HG03060 (cell line): ENCODE results near the gene RGS7.

ENCODE experiments used
- ATAC-seq: cut with Tn5 transposase; IDR thresholded peaks from one replicate; pipeline ENCODE4 v1.9.1; 2021; ENCODE audit warnings: low read depth, moderate number of reproducible peaks; ENCODE audit not compliant: unreplicated experiment

Gene RGS7

DNA sequence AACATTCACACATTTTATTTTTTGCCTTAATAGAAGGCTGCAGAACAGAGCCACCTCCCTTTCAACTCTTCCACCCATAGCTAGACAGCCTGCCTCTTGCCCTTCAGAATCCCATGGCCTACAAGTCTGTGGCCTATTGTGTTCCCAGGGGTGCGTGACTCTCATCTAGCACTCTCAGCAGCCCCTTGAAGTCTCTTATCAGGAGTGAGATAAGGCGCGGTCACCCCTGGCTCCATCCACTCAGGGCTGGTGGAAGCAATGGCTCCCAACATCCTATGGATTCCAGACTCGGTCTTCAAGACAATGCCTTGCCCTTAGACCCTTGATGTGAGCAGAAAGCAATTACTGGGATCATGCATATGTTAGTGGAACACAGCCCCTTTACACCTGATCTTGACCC lies 480.9 kb downstream of the RGS7 start:
- ATAC-seq, result no peak

DNA sequence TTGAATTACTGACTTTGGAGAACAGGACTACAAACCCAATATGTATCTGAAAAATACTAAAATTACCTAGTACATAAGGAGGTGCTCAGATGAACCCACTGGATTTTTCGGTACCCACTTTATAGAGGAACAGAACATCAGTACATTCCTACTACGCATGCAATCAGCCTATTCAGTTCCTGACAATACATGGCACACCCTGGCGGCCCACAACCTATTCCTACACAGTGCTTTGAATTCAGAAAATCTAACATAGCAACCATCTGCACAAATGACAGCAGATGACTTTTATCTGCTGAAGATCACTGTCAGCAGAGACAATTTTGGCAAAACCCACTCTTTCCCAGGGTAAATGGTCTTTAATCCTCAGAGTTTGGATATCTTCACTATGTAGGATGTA lies 487.9 kb downstream of the RGS7 start:
- ATAC-seq, result no peak

- ATAC-seq, result no peak
These were observed 490.3 kb downstream of the RGS7 start for GRCh38 chr1:240866724-240867123.

DNA sequence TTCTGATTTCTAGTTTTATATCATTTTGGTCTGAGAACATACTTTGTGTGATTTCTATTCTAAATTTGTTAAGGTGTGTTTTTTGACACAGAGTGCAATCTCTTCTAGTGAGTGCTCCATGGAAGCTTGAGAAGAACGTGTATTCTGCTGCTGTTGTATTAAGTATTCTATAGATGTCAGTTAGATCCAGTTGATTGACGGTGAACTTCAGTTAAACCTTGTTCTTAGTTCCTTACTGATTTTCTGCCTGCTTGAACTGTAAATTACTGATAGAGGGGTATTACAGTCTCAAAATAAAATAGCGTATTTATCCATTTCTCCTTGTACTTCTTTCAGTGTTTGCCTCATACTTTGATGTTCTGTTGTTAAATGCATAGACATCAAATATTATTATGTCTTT lies 497.0 kb downstream of the RGS7 start:
- no peak for ATAC-seq

- no peak for ATAC-seq
These were observed 502.6 kb downstream of the RGS7 start for GRCh38 chr1:240854367-240854766.

GRCh38 chr1:240847325-240847724 lies 509.7 kb downstream of the RGS7 start:
- ATAC-seq, result no peak

GRCh38 chr1:240844486-240844885 lies 512.5 kb downstream of the RGS7 start:
- no peak for ATAC-seq

- no peak for ATAC-seq
These were observed 513.2 kb downstream of the RGS7 start for GRCh38 chr1:240843798-240844197.

- no peak for ATAC-seq
These were observed 520.7 kb downstream of the RGS7 start for GRCh38 chr1:240836271-240836670.

GRCh38 chr1:240835291-240835690 lies 521.7 kb downstream of the RGS7 start:
- no peak for ATAC-seq

GRCh38 chr1:240833075-240833474 lies 523.9 kb downstream of the RGS7 start:
- ATAC-seq, result no peak

DNA sequence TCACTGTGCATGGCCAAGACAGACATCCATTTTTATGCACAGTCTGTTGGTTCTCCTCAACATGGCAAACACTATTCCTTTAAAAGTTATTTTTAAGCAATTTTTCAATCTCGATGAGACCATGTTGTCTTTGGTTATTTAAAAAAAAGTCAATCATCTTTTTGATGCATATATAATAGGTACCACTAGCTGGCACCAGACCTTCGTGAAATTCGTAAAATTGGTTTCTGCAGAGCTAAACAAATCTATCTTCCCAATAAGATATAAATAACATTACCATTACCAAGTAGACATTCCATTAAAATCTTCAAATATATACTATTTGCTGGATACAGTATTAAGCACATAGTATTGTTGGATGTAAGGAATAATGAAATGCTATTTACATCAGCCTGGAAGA lies 525.1 kb downstream of the RGS7 start:
- ATAC-seq, result no peak

DNA sequence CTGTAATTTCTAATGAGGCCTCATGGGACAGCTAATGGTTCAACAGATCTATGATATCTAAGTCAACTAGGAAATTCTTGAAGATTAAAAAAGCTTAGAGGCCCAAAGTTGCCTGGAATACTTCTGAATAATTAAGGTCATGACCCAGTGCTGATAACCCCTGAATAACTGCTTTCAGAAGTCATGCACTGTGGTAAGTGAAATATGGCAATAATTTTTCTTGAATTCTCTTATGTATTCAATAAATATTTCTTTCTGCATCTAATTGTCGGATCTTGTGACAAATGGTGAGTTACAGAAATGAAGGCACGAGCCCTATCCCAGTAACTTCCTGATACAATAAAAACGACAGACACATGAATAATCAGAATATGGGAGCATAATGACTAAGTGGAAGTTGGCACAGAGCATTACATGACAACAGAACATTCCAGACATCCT lies 525.8 kb downstream of the RGS7 start:
- ATAC-seq, result no peak

- ATAC-seq, result no peak
These were observed 527.5 kb downstream of the RGS7 start for GRCh38 chr1:240829487-240829886.

DNA sequence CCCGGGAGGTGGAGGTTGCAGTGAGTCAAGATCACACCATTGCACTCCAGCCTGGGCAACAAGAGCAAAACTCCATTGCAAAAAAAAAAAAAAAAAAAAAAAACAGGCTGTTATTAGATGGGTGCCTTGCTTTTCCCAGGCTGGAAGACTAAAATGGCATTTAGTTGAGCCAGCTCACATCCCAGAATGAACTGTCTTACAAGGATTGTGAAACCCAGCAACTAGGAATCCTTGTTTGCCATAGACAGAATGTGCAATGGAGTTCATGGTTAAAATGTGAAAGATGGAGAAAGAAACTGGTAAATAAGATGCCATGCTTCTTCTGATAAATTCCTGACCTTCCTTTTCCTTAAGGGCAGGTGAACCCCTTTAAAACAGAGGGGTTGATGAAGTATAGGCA lies 529.2 kb downstream of the RGS7 start:
- ATAC-seq, result no peak

DNA sequence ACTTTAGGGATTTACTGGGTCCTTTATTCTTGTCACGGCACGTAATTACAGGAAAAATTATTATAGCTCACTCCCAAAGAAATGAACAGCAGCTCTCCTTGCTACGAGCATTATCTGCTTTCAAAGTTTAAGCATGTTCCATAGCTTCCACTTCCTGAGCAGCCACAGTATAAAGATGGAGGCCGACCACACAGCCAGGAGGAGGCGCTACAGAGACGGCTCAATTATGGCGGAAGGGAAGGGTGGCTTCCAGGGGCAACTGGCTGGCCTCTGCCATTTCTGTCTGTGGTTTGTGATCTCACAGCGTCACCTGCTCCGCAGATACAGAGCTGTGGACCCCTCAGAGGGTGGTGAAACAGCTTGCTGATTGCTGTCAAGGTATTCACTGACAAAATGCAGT lies 532.8 kb downstream of the RGS7 start:
- no peak for ATAC-seq

DNA sequence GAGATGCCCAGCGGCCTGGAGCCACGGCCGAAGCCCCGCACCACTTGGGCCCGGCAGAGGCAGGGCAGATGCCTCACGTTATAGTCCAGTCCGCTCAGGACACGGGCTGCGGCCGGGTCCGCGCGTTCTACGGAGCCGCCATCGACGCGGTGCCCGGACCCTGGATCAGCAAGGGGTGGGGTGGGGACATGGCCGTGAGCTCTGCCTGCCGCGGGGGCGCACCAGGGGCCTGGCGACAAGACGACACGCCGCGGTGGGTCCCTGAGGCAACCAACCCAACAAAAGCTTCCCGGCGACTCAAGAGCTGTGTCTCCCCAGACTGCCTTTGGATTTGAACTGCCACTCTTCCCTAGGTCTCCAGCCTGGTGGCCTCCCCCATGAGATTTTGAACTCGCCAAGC lies 533.6 kb downstream of the RGS7 start:
- ATAC-seq, result no peak

GRCh38 chr1:240821925-240822324 lies 535.1 kb downstream of the RGS7 start:
- ATAC-seq, result no peak

DNA sequence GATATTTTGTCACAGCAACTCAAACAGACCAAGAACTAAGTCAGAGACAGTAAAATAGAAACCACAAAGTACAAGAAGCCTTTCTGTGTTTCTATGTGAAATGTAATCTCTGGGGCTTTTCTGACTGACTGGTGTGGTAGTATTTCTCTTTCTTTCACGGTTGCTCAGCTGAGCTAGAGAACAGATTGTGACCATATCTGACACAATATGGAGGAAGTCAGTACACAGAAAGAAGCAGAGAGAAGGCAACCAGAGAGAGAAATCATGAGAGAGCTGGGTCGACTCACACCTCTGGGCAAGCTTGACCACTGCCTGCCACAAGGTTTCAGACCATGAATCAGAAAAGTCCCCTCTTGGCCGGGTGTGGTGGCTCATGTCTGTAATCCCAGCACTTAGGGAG lies 536.2 kb downstream of the RGS7 start:
- no peak for ATAC-seq

- ATAC-seq, result no peak
These were observed 540.5 kb downstream of the RGS7 start for GRCh38 chr1:240816472-240816871.

DNA sequence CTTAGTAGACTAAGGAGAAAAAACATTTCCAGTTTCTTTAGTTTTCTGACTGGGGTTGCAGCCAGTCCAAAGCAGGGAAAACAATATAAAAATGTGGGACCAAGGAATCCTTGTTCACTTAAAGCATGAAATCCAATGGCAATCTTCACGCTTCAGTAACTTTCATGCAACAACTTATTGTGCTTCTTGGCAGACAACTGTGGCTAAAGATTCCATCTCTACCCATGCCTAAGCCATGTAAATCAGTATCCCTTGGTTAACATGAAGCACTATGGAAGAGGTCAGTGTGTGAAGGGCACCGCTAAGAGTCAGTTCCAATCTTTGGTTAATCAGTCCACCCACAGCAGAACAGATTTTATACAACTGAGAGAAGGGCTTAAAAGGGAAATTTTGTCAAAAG lies 543.3 kb downstream of the RGS7 start:
- ATAC-seq, result no peak

DNA sequence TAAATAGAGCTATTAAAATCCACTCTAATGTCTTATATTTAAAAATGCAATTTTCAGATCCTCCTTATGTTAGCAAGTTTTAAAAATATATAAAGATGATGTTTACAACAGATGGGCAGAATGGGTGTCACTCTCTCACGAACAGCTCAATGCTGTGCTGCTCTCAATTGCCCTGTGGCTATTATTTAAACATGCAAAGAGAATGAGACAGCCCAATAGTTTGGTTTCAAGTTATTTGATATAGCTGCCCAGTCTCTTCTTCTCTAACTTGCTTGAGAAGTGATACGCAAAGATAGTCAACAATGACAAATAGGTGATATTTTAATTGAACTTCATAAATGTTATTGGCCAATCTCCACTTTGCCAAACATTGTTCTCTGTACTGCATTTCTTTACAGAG lies 545.7 kb downstream of the RGS7 start:
- ATAC-seq, result no peak

DNA sequence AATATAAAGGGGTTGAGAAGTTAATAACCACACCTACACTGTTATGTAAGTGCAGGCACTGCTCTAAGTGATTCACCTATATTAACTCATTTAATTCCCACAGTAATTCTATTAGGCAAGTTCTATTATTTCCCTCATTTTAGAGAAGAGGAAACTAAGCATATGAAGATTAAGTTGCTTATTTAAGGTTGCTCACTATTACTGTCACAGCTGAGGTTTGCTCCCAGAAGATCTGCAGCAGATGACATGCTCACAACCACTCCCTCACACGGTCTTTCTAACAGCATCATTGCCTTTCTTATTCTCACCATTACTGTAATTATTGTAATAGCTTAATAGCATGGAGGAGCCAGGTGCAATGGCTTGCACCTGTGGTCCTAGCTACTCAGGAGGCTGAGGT lies 548.6 kb downstream of the RGS7 start:
- ATAC-seq, result no peak
